Measurements from ENCODE around the gene CCDC57. TPM values are rescaled to one million over a fixed set of nuclear protein-coding genes. Genes with fewer than 3 reads are reported as not detected.

Gene CCDC57
- total and polyA plus RNA-seq, 9 of the 15 experiments (the other 6 are each of a cell fraction or from before 2014, with no cell fraction given) = 0.83 to 36.2 (median 13.6) TPM

DNA sequence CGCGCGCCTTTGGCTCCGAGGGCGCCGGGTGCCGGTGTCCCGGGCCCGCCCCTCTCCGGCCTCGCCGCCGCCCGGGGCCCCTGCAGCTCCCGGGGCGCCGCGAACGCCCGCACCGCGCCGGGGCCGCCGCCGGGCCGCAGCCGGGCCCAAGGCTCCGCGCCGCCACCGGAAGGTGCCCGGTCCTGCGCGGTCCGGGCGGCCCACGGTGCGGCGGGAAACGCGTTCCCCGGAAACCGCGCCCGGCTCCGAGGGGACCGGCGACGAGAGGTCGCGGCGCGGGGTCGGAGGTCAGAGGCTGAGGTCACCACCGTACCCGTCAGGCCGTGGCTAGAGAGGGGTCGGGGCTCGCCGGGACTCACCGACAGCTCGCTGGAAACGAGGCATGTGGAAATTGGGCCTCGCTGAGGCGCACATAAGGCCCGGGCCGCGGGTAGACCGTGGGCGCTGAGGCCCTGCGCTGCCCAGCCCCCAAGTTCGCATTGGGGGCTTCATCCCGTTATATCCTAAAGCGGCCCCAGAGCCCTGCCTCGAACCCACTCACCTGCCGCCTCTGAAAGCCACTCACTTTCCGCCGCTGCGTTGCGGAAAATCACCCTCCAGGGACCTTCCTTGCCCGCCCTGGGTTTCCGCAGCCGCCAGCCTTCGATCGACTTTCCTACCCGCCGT is 146.9 kb downstream of the CCDC57 start, which contains the start of gene DUS1L (continued):
- TF ChIP-seq RNF2 (IDR thresholded peaks at IDR 0.05) (peak; percentile 49; the same call in 1 of the 2 replicates), XRCC5 (IDR thresholded peaks at IDR 0.05; ENCODE audit: low read depth, low read length) (peak; percentile 79; the same call in 1 of the 2 replicates), FOXK1 (CRISPR knock-in tag; IDR thresholded peaks at IDR 0.05; ENCODE audit: borderline replicate concordance) (no peak), ZNF253 (CRISPR knock-in tag; conservative IDR thresholded peaks at IDR 0.05) (no peak), GATAD2A (IDR thresholded peaks at IDR 0.05) (0 out of 2 replicates have a peak, but pooled peaks have one; percentile 48), ZNF217 (CRISPR knock-in tag; IDR thresholded peaks at IDR 0.05) (no peak), ZKSCAN8 (CRISPR knock-in tag; IDR thresholded peaks at IDR 0.05) (no peak), THAP7 (CRISPR knock-in tag; IDR thresholded peaks at IDR 0.05) (no peak), PRMT5 (CRISPR knock-in tag; IDR thresholded peaks at IDR 0.05) (no peak), TFAP4 (CRISPR knock-in tag; IDR thresholded peaks at IDR 0.05; ENCODE audit: borderline replicate concordance) (peak; percentile 55; the same call in 1 of the 2 replicates), ELF4 (CRISPR knock-in tag; IDR thresholded peaks at IDR 0.05) (0 out of 2 replicates have a peak, but pooled peaks have one; percentile 56), KAT7 (CRISPR knock-in tag; IDR thresholded peaks at IDR 0.05; ENCODE audit: borderline replicate concordance) (peak; percentile 91; the same call in 1 of the 2 replicates), MCM3 (IDR thresholded peaks at IDR 0.05) (no peak), YY1 (IDR thresholded peaks at IDR 0.05; ENCODE audit: borderline replicate concordance in 1 of 3, control insufficient read depth in 1 of 3, extremely low read depth in 1 of 3, insufficient read depth in 3 of 3, insufficient read length in 1 of 3, insufficient replicate concordance in 2 of 3, low read depth in 1 of 3, low read length in 2 of 3) (peak in 2 of 3 experiments; percentile 73 to 81), KDM1A (IDR thresholded peaks at IDR 0.05) (no peak), ZNF561 (CRISPR knock-in tag; conservative IDR thresholded peaks at IDR 0.05) (no peak), NR2C2 (CRISPR knock-in tag; IDR thresholded peaks at IDR 0.05) (peak; percentile 99), NR2C2 (tag; IDR thresholded peaks at IDR 0.05) (peak; percentile 100), ZNF311 (CRISPR knock-in tag; IDR thresholded peaks at IDR 0.05) (0 out of 2 replicates have a peak, but pooled peaks have one; percentile 19)
- TF ChIP-seq, protein P1, sequence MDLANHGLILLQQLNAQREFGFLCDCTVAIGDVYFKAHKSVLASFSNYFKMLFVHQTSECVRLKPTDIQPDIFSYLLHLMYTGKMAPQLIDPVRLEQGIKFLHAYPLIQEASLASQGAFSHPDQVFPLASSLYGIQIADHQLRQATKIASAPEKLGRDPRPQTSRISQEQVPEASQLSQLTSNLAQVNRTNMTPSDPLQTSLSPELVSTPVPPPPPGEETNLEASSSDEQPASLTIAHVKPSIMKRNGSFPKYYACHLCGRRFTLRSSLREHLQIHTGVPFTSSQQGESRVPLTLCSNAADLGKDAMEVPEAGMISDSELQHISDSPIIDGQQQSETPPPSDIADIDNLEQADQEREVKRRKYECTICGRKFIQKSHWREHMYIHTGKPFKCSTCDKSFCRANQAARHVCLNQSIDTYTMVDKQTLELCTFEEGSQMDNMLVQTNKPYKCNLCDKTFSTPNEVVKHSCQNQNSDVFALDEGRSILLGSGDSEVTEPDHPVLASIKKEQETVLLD (IDR thresholded peaks at IDR 0.05) = no peak
- TF ChIP-seq, protein P2, sequence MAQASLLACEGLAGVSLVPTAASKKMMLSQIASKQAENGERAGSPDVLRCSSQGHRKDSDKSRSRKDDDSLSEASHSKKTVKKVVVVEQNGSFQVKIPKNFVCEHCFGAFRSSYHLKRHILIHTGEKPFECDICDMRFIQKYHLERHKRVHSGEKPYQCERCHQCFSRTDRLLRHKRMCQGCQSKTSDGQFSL (CRISPR knock-in tag; IDR thresholded peaks at IDR 0.05) = peak; percentile 72; the same call in 1 of the 2 replicates
- TF ChIP-seq, protein P2 (tag; IDR thresholded peaks at IDR 0.05) = no peak
- TF ChIP-seq, protein P3, sequence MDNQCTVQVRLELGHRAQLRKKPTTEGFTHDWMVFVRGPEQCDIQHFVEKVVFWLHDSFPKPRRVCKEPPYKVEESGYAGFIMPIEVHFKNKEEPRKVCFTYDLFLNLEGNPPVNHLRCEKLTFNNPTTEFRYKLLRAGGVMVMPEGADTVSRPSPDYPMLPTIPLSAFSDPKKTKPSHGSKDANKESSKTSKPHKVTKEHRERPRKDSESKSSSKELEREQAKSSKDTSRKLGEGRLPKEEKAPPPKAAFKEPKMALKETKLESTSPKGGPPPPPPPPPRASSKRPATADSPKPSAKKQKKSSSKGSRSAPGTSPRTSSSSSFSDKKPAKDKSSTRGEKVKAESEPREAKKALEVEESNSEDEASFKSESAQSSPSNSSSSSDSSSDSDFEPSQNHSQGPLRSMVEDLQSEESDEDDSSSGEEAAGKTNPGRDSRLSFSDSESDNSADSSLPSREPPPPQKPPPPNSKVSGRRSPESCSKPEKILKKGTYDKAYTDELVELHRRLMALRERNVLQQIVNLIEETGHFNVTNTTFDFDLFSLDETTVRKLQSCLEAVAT (IDR thresholded peaks at IDR 0.05) = peak in 1 of 2 experiments; percentile 91; a peak in 2 of 4 replicates
